SK-N-SH (cell line): ENCODE data around the gene PTPN4.

Source experiments
- EP300 ChIP-seq, 2 experiments: IDR thresholded peaks; 2 replicates each; pipeline versions ENCODE4 v1.4.0 to v1.6.1; 2012; ENCODE audit warnings: borderline replicate concordance in 1 of 2, low read depth in 1 of 2, low read length in 1 of 2
- EZH2phosphoT487 ChIP-seq: fragments of 200-600 bp; sonication (generic); IDR thresholded peaks from 2 replicates; pipeline ENCODE4 v1.6.1; 2017; ENCODE audit warnings: low read depth, mixed run types, mild to moderate bottlenecking, antibody characterized with exemption, moderate library complexity, borderline replicate concordance
- NRF1 ChIP-seq: IDR thresholded peaks from 2 replicates; pipeline ENCODE4 v1.6.1; 2012; ENCODE audit warnings: low read depth, mild to moderate bottlenecking, low read length
- RAD21 ChIP-seq: IDR thresholded peaks from 2 replicates; pipeline ENCODE4 v1.6.1; 2012; ENCODE audit warnings: mild to moderate bottlenecking, low read length
- RCOR1 ChIP-seq: fragments of 150-350 bp; IDR thresholded peaks from 2 replicates; pipeline ENCODE4 v1.6.1; 2017; ENCODE audit warnings: antibody characterized with exemption, low read length
- SIN3A ChIP-seq: IDR thresholded peaks from 2 replicates; pipeline ENCODE4 v1.6.1; 2012; ENCODE audit warnings: low read depth, mild to moderate bottlenecking, low read length, moderate library complexity, borderline replicate concordance
- TEAD4 ChIP-seq: IDR thresholded peaks from 2 replicates; pipeline ENCODE4 v1.4.0; 2012; ENCODE audit warnings: mild to moderate bottlenecking, borderline replicate concordance; ENCODE audit not compliant: insufficient read depth
- YY1 ChIP-seq: IDR thresholded peaks from 2 replicates; pipeline ENCODE4 v1.4.0; 2012; ENCODE audit warnings: low read depth, mild to moderate bottlenecking
- TF ChIP-seq, protein P1 (sequence below): fragments of 200-600 bp; sonication (generic); IDR thresholded peaks from 2 replicates; pipeline ENCODE4 v1.6.1; 2017; ENCODE audit warnings: antibody characterized with exemption, mild to moderate bottlenecking, moderate library complexity
- TF ChIP-seq, protein P2 (sequence below): IDR thresholded peaks from 2 replicates; pipeline ENCODE4 v1.4.0; 2012; ENCODE audit warnings: low read depth

DNA sequence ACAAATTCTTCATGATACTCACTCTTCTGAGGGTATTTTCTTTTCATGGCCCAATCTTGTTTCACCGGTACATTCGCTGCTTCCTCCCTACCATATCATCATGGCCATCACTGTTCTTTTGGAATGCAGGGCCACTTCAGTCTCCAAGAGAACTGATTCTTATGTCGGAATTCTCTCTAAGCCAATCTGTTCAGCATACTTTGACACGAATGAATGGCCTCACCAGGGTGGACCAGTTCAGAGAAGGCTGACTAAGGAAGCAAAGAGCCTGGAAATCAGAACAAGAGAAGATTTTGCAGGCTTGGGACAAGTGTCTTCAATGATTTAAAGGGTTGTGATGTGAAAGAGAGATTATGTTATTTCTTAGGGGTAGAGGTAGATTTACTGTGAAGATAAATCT is 248.1 kb downstream of the PTPN4 start:
- TF ChIP-seq, protein P1, sequence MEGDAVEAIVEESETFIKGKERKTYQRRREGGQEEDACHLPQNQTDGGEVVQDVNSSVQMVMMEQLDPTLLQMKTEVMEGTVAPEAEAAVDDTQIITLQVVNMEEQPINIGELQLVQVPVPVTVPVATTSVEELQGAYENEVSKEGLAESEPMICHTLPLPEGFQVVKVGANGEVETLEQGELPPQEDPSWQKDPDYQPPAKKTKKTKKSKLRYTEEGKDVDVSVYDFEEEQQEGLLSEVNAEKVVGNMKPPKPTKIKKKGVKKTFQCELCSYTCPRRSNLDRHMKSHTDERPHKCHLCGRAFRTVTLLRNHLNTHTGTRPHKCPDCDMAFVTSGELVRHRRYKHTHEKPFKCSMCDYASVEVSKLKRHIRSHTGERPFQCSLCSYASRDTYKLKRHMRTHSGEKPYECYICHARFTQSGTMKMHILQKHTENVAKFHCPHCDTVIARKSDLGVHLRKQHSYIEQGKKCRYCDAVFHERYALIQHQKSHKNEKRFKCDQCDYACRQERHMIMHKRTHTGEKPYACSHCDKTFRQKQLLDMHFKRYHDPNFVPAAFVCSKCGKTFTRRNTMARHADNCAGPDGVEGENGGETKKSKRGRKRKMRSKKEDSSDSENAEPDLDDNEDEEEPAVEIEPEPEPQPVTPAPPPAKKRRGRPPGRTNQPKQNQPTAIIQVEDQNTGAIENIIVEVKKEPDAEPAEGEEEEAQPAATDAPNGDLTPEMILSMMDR, result no peak
- TF ChIP-seq, protein P2, sequence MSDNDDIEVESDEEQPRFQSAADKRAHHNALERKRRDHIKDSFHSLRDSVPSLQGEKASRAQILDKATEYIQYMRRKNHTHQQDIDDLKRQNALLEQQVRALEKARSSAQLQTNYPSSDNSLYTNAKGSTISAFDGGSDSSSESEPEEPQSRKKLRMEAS, result no peak
- TF ChIP-seq YY1, result no peak
- no peak for TF ChIP-seq EZH2phosphoT487
- no peak for TF ChIP-seq TEAD4
- no peak for TF ChIP-seq NRF1
- TF ChIP-seq SIN3A, result no peak
- no peak for TF ChIP-seq RAD21
- TF ChIP-seq RCOR1, result no peak
- TF ChIP-seq EP300 (IDR thresholded peaks at IDR 0.05; ENCODE audit: borderline replicate concordance in 1 of 2, low read depth in 1 of 2, low read length in 1 of 2), result no peak
